UCSD-AML1 (cell line): ENCODE results near the gene CDK5.
A peak's percentile ranks its signal among the peaks of the same experiment; 100 is the strongest.
"Not testable (repeated sequence)": the region's sequence is repeated elsewhere in the genome, so short reads cannot be mapped to it uniquely, and the experiment has no call there.

ENCODE experiments used
- DNase-seq: peaks from one replicate; lab custom pipeline; 2025; ENCODE audit not compliant: unreplicated experiment; lab: John Stamatoyannopoulos, UW

Gene CDK5

DNA sequence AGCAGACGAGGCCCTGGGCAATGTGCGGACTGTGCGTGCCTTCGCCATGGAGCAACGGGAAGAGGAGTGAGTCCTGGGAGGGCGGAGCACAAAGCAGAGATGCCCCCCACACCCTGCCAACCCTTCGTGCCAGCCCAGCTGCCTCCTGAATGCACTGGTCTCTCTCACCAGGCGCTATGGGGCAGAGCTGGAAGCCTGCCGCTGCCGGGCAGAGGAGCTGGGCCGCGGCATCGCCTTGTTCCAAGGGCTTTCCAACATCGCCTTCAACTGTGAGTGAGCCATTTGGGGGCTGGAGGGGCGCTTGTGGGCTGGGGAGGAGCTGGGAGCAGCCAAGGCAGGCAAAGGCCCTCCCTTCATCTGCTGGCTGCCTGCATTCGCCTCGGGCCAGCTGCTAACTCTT, 21.8 kb downstream of the CDK5 start:
- DNase-seq: no peak

DNA sequence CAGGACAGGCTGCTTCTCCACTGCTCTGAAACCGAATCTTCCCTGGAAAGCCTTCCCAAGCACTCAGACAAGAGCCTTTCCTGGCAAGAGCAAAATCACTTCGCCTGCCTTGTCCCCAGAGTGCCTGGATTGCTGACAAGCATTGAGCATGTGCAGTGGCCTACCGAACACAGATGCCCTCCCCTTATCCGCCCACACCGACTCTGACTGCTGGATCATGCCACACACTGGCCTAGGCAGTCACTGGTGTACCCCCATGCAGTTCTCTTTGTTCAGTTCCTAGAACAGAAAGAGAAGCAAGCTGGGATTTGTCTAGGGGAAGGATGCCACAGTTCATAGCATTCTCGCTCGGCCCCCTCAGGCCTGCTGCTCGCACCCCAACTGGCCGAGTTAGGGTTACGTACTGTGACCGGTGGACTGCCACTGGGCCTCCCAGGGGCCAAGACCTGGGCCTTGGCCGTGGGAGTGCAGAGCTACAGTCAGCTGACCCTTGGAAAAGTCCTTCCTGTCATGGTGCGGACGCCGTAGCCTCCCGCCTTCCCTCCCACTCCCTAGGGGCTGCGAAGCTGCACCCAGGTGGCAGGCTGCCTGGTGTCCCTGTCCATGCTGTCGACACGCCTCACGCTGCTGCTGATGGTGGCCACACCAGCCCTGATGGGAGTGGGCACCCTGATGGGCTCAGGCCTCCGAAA, 22.5 kb downstream of the CDK5 start:
- no peak for DNase-seq

DNA sequence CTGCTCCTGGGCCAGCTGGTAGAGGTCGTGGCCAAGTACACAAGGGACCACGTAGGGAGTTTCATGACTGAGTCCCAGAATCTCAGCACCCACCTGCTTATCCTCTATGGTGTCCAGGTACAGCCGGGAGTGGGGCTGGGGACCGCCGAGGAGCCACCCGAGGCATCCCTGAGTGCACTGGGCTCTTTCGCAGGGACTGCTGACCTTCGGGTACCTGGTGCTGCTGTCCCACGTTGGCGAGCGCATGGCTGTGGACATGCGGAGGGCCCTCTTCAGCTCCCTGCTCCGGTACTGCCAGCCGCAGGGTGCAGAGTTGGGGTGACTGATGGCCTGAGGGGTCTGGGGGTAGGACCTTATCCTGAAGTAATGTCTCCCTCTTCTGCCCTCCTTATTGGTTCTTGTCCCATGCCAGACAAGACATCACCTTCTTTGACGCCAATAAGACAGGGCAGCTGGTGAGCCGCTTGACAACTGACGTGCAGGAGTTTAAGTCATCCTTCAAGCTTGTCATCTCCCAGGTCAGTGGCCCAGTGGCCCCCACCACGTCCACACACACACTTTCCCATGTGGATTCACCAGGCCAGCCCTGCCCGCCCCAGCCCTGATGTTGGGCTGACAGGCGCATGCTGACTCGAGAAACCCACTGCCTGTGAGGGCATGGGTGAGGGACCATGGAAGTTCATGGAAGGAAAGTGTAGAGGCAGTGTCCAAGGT, 23.2 kb downstream of the CDK5 start:
- no peak for DNase-seq

DNA sequence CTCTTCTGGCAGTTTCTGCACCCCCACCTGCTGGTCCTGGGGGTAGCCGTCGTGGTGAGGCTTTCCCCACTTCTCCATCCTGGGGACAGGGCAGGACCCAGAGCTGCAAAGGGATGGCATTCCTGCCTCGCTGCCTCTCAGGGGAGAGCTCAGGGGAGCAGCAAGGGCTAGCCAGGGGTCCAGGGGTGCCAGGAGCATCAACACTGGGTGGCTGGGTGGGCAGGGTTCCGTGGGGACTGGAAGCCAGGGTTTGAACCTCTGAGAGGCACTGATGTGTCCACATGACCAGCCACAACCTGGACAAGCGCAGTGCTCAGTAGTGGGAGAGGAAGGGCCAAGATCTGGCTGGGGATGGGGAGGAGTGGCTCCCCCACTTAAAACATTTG, 23.8 kb downstream of the CDK5 start:
- DNase-seq: no peak

DNA sequence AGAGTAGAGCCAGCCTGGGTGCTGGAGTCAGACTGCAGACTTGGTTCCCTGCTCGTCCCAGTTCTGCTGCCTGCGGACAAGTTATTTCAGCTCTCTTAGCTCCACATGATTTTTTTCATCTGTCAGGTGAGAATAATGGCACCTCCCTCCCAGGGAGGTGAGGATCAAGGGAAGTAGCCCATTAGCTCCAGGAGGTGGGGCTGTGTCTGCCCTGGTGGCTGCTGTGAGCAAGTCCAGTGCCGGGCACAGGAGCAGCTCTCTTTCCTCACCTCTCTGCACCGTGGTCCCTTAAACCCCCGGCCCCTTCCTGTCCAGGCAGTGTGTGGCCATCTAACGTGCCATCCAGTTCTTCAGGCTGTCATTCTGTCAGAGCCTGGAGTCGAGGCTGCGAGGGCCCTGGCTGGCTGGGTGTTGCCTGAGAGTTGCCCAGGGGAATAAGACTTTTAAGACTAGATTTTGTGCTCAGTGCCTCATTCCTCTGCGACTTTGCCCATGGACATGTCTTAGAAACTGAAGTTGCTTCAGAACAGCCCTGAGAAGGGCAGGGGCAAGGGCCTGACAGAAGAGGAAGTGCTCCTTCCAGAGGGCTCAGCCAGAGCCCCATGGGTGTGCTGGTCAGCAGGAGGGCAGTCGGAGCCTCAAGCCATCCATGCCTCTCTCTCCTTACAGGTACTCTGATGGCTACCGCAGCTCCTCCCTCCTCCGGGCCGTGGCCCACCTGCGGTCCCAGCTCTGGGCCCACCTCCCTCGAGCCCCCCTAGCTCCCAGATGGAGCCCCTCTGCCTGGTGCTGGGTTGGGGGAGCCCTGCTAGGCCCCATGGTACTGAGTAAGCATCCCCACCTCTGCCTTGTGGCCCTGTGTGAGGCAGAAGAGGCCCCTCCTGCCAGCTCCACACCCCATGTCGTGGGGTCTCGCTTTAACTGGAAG, 24.5 kb downstream of the CDK5 start:
- DNase-seq: no peak

DNA sequence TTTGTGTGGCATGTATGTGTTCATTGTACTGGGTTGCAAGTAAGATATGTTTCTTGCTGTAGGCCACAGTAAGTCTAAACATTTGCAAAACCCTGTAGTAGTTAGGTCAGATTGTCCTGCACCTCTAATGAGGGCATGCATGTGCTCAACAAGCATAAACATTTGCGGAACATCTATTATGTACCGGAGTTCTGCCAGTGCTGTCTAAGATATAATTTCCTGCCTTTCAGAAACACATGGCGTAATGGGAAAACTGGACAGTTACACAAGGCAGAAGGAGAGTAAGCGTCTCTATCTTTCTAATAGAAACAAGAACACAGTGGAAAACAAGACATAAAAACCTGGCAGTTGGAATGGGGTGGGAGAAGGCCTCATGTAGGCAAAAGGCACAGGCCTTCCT, 26.7 kb downstream of the CDK5 start:
- DNase-seq: no peak

DNA sequence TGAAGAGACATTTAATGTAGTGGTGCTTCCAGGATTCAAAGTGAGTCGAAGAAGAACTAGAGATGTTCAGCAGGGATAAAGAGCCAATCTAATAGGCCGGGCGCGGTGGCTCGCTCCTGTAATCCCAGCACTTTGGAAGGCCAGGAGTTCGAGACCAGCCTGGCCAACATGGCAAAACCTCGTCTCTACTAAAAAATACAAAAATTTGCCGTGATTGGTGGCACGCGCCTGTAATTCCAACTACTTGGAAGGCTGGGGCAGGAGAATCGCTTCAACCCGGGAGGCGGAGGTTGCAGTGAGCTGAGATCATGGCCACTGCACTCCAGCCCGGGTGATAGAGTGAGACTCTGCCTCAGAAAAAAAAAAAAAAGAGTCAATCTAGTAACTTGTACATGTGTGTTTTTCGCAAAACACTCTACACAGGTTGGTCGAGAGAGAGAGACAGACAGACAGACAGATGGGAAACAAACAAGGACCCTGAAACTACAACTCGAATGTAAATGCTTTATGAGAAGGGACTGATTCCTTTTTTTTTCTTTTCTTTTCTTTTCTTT, 28.7 kb downstream of the CDK5 start:
- DNase-seq: no peak

DNA sequence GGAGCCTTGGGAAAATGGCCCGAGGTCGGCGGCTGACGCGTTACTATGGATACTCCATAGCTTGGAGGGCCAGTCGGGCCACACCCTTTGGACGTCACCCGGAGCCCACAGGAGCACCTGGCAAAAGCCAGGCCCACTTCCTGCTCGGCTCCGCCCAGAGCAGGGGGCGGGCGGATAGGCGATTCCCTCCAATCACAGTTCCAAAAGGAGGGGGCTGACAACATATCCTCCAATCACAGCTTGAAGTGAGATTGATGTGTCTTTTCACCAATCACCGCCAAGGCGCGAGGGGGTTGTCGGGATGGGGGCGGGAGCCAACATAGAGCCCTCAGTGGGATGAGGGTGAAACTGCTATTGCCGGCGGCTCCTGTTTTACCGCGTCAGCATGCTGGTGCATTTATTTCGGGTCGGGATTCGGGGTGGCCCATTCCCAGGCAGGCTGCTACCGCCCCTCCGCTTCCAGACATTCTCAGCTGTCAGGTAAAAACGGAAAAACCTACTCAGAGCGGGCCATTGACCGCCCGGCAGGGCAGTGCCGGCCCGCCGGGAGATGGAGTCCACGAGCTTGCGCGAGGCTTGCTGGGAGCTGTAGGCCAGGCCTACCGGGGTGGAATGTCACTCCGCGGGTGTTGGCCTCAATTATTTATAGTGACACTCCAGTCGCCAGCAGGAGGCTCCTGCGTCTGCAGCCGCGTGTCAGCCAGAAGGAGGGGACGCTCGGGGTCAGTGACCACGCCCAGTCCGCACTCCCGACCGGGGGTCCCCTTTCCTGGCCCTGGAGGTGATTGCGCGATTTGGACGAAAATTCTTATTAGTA, 29.4 kb downstream of the CDK5 start, which contains the start of gene ABCB8:
ABCB8 (plus strand) TSS at position 320 of the 817 bp plus-strand sequence; CDS start at position 386, 66 bp downstream.
- DNase-seq: peak; percentile 89

DNA sequence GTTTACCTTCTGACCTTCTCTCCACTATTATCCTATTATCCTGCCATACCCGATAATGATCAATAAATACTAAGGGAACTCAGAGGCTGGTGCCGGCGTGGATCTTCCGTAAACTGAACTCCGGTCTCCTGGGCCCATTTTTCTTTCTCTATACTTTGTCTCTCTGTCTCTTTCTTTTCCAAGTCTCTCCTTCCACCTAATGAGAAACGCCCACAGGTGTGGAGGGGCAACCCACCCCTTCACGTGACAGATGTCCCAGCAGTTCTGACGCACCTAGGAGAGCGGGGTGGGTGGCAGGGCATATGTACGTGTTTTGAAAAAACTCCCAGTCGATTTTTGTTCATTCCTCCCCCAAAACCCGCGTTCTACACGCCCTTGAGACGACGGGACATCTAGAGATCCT, 30.0 kb downstream of the CDK5 start:
- not testable (repeated sequence) for DNase-seq

DNA sequence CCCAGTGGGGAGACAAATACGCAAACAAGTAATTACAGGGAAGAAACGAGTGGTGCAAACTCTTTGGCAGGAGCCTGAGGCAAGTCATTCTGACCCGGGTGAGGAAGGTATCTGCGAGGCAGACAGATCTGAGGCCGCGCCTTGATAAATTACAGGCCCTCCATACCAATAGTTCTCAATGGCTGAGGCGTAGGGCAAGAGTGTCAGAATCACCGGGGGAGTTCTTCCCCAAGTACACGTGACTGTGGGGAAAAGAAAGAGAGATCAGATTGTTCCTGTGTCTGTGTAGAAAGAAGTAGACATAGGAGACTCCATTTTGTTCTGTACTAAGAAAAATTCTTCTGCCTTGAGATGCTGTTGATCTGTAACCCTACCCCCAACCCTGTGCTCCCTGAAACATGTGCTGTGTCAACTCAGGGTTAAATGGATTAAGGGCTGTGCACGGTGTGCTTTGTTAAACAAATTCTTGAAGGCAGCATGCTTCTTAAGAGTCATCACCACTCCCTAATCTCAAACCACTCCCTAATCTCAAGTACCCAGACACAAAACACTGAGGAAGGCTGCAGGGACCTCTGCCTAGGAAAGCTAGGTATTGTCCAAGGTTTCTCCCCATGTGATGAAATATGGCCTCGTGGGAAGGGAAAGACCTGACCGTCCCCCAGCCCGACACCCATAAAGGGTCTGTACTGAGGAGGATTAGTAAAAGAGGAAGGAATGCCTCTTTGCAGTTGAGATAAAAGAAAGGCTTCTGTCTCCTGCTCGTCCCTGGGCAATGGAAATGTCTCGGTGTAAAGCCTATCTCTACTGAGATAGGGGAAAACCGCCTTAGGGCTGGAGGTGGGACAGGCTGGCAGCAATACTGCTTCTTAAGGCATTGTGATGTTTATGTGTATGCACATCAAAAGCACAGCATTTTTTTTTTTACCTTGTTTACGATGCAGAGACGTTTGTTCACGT, 30.6 kb downstream of the CDK5 start:
- not testable (repeated sequence) for DNase-seq

DNA sequence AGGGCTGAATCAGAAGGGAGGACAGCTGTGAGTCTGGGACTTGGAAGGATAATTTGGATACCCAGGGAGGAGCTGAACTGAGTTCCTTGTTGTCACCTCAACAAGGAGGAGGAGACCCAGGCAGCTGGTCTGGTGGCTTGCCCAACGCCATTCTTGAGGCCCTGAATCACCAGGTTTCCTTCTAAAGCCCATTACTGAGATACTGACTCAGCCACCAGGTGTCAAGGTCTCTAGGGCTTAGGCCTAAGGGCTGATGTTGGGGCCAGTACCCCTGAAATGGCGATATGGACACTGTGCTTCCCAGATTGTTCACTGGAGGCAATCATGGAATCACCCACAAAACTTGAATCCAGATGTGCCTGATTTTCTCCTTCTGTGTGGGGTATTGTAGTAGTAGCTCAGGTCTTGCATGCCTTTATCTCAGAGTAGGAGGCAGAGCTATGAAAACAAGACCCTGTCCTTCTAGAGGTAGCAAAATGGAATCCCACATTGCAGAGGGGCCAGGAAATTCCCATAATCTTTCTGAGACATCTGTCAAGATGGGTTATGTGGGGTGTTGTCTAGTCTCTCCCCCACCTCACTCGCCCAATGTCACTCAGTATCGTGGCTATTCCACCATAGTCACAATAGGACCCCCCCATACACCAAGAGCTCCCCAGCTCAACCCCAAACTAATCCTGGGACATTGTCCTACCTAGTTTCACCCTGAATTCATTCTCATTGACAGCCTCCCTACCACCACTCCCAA, 31.6 kb downstream of the CDK5 start:
- DNase-seq: no peak

DNA sequence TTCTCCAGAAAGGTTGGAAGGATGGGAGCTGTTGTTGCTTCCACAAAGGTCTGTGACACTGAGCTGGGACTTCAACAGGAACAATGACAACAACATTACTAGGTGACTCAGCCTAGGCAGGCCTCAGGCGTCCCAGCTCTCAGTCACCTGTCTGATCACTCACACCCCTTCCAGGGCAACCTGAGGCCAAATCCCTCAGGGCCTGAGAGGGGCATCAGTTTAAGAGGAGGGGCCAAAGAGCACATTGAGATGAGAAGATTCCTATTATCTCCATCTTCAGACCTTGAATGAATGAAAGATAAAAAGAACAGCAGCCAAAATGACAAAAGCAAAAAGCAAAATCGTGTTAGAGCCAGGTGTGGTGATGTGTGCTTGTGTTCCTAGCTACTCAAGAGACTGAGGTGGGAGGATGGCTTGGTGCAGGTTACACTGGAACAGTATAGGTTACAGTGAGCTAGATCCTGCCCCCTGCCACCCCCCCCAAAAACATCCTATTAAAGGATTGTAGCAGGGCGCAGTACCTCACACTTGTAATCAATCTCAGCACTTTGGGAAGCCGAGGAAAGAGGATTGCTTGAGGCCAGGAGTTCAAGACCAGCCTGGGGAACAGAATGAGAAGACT, 33.2 kb downstream of the CDK5 start, which contains the start of gene ATG9B:
ATG9B (minus strand) TSS at position 60 of the 622 bp plus-strand sequence. CDS start 71 bp downstream, outside the sequence.
- DNase-seq: no peak

DNA sequence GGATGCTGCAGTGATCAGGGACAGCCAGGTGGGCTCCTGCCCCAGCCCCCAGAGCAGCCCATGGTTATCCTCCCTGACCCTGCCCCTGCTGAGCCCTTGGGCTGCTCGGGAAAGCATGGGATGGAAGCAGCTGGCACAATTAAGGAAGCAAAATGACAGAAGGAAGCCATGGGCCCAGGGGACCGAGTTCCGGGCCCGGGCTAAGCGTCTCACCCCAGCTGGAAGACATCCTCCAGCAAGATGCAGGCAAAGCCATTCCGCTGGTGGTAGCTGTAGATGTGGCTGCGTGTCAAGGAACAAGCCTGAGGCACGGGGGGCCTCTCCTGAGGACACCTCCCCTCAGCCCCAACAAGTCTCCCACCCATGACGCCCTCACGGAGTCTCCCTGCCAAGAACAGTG, 34.5 kb downstream of the CDK5 start:
- no peak for DNase-seq

DNA sequence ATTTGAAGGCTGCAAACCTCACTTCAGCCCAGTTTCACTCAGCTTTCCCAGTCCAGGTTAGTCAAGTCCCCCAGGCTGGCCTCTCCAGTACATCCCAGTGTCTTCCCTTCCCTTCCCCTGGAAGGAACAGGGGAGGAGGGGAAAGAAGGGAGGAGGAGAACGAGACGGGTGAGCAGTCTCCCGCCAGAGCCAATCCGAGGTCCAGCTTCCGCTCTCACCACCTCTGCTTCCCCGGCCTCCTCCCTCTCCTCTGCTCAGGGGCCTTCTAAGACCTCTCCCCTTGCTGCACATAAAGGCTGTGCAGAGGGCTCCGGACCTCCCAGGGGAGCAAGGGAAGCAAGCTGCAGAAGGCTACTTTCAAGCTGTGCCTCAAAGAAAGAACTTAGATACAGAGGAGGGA, 37.5 kb downstream of the CDK5 start:
- no peak for DNase-seq

DNA sequence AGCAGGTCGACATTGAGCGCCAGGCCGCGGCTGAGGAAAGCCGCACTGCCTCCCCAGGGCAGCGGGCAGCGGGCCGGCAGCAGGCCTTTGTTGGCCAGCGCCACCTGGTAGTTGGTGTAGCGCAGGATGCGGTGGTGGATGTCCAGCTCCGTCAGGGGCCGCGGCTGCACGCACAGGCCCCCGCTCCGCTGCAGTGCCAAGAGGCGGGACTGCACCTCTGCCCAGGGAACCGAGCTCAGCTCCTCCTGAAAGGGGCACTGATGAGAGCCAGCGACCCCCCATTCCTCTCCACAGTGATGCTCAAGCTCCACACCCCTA, 38.6 kb downstream of the CDK5 start:
- no peak for DNase-seq

DNA sequence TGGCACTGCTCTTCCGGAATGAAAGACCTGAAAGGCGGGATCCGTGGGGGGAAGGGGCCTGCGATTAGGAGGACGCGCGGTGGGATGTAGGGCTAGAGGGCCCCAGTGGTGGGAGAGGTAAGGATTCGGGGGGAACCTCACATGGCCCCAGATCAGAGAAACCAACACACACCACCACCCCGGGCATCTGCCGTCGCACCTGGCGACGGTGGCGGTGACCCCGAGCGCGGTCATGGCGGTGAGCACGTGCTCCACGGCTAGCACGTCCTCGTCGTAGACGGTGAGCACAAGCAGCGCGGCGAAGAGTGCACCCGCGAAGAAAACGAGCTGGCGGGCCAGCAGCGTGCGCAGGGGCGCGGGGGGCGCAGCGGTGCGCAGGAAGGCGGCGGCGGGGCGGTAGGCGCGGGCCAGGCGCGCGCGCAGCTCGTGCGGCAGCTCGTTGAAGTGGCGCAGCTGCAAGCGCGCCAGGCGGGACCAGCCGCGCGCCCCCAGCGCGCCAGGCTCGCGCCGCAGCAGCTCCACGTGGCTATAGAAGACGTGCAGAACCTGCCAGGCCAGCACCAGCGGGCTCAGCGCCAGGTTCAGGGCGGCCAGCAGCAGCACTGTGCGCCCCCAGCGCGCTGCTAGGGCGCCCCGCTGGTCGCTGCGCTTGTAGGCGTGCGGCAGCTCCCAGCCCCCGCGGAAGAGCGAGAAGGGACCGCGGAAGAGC, 39.1 kb downstream of the CDK5 start:
- DNase-seq: no peak

DNA sequence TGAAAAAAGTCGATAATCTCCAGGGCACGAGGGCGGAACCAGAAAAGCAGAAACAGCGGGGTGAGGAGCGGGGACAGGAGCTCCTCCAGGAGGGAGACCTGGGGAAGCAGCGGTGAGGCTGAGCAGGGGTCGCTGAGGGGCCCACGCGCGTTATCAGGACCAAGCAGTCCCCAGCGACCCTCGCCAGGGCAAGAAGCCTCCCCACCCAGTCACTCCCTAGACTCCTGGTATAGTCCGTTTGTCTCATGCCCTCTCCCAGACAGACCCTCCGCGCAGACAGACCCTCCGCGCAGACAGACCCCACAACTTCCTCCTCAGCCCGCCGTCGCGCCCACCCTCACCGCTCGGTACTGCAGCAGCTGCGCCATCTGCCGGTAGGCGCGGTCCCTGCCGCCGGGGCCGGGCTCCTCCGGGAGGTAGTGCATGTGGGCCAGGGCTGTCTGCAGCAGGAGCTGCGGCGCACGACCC, 39.7 kb downstream of the CDK5 start:
- DNase-seq: peak; percentile 47
